NCI-H187 treated with DMSO at 0.1 percent for 48 hours (cell line): Measurements from ENCODE around the gene PYY.
A peak's percentile ranks its signal among the peaks of the same experiment; 100 is the strongest.
"Not testable (repeated sequence)": the region's sequence is repeated elsewhere in the genome, so short reads cannot be mapped to it uniquely, and the experiment has no call there.

Experiments
- DNase-seq: peaks from one replicate; lab custom pipeline; 2025; lab: John Stamatoyannopoulos, UW

The PYY gene

DNA sequence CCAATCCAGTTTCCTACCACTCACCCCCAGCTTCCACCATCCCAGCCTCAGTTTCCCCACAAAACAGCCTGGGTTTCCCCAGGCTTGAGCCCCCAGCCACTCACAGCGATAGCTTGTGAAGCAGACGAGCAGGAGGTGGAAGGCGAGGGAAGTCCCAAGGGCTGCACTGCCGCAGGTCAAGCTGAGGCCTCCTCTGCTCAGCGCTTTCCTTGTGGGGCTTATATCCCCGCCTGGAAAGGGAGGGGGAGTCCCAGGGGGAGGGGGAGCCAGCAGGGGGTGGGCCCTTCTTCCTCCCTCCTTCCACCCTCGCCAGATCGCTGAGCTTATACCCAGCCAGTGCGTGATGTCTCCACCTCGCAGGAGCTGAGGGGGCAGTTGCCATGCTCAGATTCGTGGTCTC is at the start of gene PYY:
Gene PYY, minus strand, starts transcription at position 195 of the 400 bp plus-strand sequence. CDS start 457 bp downstream, outside the sequence.
- no peak for DNase-seq

- no peak for DNase-seq
Measured at GRCh38 chr17:44002141-44002848, 48.6 kb upstream of the PYY start.

DNA sequence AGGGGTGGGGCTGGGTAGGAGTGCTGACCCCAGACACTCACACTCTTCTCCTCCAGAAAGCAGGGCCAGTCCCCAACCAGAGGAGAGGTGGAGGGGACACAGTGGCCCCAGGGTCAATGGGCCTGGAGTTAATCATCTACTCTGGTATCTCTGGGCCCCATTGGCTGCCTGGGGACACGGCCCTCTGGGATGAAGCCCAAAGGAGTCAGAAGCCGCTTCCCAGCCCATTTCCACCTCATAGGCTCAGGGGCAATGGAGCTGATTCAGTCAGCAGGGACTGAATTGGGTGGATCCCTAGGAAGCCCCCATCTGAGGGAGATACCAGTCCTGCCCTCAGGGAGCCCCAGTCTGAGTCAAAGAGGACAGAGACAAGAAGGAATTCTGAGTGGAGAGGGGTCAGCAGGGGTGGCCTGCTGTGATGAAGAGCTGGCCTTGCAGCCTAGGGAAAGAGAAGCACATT is 47.8 kb upstream of the PYY start:
- DNase-seq = no peak

GRCh38 chr17:44000871-44001460 is 47.2 kb upstream of the PYY start:
- no peak for DNase-seq

DNA sequence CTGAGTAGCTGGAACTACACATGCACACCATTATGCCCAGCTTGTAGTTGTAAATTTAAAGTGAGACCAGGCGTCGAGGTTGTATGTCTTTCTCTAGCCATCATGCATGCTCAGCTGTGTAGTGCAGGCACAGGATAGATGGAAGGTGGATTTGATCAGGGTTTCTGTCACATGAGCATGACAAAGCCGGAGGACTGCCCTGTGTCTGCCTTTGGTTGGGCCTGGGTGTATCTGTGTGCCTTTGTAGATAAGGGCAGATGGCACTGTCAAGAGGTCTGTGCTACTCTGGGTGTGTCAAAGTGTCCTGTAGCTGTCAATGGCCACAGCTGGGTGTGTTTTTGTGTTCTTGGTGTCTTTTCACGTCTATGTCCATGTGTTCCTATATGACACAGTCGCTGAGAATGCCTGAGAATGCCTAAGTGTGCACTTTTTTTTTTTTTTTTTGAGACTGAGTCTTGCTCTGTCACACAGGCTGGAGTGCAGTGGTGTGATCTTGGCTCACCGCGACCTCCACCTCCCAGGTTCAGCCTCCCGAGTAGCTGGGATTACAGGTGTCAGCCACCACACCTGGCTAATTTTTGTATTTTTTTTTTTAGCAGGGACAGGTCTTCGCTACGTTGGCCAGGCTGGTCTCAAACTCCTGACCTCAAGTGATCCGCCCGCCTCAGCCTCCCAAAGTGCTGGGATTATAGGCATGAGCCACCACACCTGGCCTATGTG is 46.6 kb upstream of the PYY start:
- no peak for DNase-seq

- DNase-seq = no peak
Measured at GRCh38 chr17:43999024-43999423, 45.3 kb upstream of the PYY start.

- DNase-seq = no peak
Measured at GRCh38 chr17:43998552-43998951, 44.8 kb upstream of the PYY start.

- not testable (repeated sequence) for DNase-seq
Measured at GRCh38 chr17:43997180-43997579, 43.4 kb upstream of the PYY start.

DNA sequence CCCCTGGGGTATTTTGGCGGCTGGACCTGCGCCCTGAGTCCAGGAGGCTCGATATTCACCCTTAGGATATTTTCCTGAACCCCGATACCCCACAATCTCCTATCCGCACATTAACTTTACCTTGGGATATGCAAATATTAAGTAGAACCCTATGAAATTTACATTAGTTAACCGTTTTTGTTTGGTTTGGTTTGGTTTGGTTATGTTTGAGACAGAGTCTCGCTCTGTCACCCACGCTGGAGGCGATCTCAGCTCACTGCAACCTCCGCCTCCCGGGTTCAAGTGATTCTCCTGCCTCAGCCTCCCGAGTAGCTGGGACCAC is 41.4 kb upstream of the PYY start:
- DNase-seq = no peak

DNA sequence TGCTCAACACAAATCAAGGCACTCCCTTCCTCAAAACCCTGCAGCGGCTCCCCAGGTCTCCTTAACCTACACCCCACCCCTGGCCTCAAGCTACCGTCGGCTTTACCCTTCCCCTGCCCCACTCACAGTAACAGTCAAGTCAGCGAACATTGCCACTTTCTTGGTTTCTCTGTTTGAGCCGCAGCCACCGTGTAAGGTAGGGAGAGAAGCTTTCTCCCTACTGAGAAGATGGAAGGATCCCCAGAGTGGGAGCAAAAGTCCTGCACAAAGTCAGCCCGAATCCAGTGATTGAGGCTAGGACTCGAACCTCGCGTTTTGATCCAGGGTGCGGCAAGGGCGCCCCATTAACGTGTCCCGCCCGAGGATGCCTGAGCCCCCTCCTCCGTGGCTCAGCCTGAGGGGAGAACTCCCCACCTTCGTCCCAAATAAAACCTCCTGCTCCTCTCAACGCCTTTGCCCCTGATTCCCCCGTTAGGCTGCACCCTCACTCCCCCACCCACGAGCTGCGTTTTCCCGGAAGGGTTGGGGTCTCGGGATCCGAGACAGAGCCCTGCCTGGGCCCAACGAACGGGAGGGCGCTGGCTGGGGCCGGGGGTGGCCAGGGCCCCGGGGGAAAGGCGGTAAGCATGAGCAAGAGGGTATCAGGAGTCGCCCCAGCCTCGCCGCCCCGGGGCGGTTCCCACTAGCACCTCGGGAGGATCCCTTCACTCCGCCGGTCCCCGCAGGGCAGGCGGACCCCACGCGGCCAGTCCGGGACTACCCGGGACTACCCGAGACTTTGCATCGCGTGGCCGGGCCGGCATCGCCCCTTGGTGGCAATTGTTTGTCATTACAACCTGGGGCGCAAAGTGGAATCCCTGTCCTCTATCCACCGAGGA is 40.8 kb upstream of the PYY start:
- DNase-seq = no peak

GRCh38 chr17:43992641-43993040 is 38.9 kb upstream of the PYY start:
- DNase-seq = no peak

GRCh38 chr17:43988301-43988700 is 34.6 kb upstream of the PYY start:
- peak; percentile 30 for DNase-seq

- no peak for DNase-seq
Measured at GRCh38 chr17:43987131-43988021, 33.6 kb upstream of the PYY start.

GRCh38 chr17:43986225-43986981 is 32.7 kb upstream of the PYY start:
- DNase-seq = no peak

DNA sequence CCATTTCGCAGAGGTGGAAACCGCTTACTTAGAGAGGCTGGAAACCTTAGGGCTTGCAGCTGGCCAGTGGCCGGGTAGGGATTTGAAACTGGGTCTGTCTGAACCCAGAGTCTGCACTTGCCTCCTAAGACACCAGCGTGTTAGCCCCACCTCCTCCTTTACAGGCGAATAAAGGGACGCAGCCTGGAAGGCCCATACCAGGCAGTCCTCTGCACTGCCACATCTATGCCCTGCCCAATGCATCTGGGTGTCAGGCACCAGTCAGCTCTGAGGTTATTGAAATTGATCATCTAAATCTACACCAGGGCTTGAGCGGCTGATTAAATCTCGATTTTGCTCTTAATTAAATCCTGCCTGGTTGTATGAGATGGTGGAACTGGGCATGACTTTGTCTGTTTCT is 30.8 kb upstream of the PYY start:
- no peak for DNase-seq

DNA sequence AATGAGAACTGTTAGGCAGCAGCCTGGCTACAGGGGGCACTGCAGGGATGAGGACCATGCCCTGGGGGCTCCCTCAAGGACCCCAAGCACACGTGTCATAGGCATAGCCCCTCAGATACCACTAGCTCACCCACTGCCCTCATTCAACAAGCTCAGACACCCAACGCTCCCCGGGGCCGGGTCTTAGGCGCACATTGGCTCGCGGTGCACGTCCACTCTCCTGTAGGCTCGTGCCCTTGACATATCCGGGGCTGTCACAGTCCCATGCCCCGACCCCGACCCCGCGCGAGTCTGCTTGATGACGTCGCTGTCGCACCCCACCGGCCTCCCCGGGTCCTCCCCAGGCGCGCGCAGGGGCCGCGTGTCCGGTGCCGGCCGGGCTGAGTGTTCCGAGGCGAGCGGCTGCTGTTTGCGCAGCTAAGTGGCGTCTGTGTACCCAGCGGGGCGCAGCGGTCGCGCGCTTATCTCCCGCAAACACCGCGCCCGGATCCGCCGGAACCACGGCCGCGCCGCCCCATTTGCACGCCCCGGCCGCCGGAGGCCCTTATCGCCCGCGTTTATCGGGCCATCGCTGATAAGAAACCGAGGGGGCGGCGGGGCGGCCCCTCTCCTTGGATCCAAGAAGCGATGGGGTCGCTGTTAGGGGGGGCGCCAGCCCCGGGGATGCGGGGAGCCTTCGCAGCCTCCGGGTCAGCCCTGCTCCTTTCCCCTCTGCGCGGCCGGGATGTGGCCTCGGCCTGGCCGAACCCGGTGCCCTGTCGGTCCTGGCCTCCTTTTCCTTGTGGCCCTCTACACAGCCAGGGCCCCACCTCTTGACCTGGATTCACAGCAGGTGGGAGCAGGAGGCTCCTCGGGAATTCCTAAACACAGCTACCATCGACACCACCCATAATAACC is 30.0 kb upstream of the PYY start:
- DNase-seq = no peak

DNA sequence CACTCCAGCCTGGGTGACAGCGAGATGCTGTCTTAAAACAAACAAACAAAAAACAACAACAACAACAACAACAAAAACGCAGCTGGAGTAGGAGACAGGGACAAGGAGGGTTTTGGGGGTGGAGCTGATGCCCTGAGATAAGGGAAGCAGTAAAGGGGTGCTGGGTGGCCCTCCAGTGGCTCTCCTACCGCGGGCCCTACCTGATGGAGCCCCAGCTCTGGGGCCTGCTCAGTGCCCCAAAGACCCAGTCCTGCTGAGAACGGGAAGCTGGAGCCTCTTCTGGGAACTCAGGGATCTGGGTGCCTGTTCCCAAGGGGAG is 29.4 kb upstream of the PYY start:
- no peak for DNase-seq

GRCh38 chr17:43982171-43982570 is 28.4 kb upstream of the PYY start:
- no peak for DNase-seq

GRCh38 chr17:43979671-43980070 is 25.9 kb upstream of the PYY start:
- no peak for DNase-seq

- DNase-seq = no peak
Measured at GRCh38 chr17:43979011-43979410, 25.3 kb upstream of the PYY start.
